ENCODE results near the gene TMED10.

The TMED10 gene

DNA sequence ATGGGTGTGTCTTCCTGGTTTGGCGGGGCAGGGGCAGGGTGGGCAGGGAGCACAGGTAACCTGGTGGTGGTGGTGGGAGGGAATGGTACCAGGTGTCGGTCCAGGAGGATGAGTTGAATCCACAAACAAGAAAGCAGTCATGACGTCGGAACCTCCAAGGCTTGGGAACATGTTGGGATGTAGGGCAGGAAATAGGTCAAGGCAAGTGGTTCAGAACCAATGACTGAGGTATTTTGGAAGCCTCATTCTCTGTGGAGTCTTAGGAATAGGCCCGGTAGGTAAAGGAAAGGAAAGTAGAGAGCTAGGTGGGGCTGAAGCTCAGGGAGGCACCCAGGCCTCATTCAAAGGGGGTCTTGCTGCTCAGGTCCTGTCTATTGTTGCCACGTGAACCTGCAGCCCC, 39.1 kb upstream of the TMED10 start:
- Histone ChIP-seq H3K9me3 (ENCODE audit: insufficient read depth, low read length) (no peaks in the 10 kb centered on the region), H4K20me1 (ENCODE audit: insufficient read depth, low read length) (no peaks in the 10 kb centered on the region), H3K27ac (ENCODE audit: low read length) (no peak overlapping the region), H3K79me2 (ENCODE audit: low read length) (no peaks in the 10 kb centered on the region), H3K9ac (ENCODE audit: low read length) (no peak overlapping the region), H3K4me1 (ENCODE audit: low read length) (no peaks in the 10 kb centered on the region), H2AFZ (ENCODE audit: low read depth, low read length) (no peak overlapping the region), H3K4me2 (ENCODE audit: low read length) (no peak overlapping the region), H3K4me3 (ENCODE audit: low read length) (no peak overlapping the region), H3K36me3 (replicated peaks; ENCODE audit: low read depth, low read length) (no peaks in the 10 kb centered on the region), H3K27me3 (ENCODE audit: low read depth, low read length) (peaks cover 12% of the 10 kb centered on the region; the same call in 1 of the 2 replicates)
- TF ChIP-seq, protein P1, sequence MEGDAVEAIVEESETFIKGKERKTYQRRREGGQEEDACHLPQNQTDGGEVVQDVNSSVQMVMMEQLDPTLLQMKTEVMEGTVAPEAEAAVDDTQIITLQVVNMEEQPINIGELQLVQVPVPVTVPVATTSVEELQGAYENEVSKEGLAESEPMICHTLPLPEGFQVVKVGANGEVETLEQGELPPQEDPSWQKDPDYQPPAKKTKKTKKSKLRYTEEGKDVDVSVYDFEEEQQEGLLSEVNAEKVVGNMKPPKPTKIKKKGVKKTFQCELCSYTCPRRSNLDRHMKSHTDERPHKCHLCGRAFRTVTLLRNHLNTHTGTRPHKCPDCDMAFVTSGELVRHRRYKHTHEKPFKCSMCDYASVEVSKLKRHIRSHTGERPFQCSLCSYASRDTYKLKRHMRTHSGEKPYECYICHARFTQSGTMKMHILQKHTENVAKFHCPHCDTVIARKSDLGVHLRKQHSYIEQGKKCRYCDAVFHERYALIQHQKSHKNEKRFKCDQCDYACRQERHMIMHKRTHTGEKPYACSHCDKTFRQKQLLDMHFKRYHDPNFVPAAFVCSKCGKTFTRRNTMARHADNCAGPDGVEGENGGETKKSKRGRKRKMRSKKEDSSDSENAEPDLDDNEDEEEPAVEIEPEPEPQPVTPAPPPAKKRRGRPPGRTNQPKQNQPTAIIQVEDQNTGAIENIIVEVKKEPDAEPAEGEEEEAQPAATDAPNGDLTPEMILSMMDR (IDR thresholded peaks at IDR 0.05; ENCODE audit: low read depth, low read length), result no peak
- TF ChIP-seq EZH2phosphoT487 (IDR thresholded peaks at IDR 0.05; ENCODE audit: low read depth), result no peak

- H3K27me3 ChIP-seq (ENCODE audit: low read depth, low read length), result peaks cover 12% of the 10 kb centered on the region; the same call in 1 of the 2 replicates
- no peak overlapping the region for H3K4me3 ChIP-seq (ENCODE audit: low read length)
- H3K4me2 ChIP-seq (ENCODE audit: low read length), result no peak overlapping the region
- H3K9ac ChIP-seq (ENCODE audit: low read length), result no peak overlapping the region
- no peaks in the 10 kb centered on the region for H4K20me1 ChIP-seq (ENCODE audit: insufficient read depth, low read length)
- H3K27ac ChIP-seq (ENCODE audit: low read length), result no peak overlapping the region
- TF ChIP-seq, protein P1 (IDR thresholded peaks at IDR 0.05; ENCODE audit: low read depth, low read length), result no peak
- no peak for TF ChIP-seq EZH2phosphoT487 (IDR thresholded peaks at IDR 0.05; ENCODE audit: low read depth)
- no peaks in the 10 kb centered on the region for H3K36me3 ChIP-seq (replicated peaks; ENCODE audit: low read depth, low read length)
- H3K9me3 ChIP-seq (ENCODE audit: insufficient read depth, low read length), result no peaks in the 10 kb centered on the region
- no peak overlapping the region for H2AFZ ChIP-seq (ENCODE audit: low read depth, low read length)
- H3K79me2 ChIP-seq (ENCODE audit: low read length), result no peaks in the 10 kb centered on the region
- no peaks in the 10 kb centered on the region for H3K4me1 ChIP-seq (ENCODE audit: low read length)
Measured at GRCh38 chr14:75214558-75214957, 38.1 kb upstream of the TMED10 start.

GRCh38 chr14:75213172-75213571, 36.8 kb upstream of the TMED10 start:
- Histone ChIP-seq H3K36me3 (replicated peaks; ENCODE audit: low read depth, low read length) (no peaks in the 10 kb centered on the region), H2AFZ (ENCODE audit: low read depth, low read length) (no peak overlapping the region), H3K9me3 (ENCODE audit: insufficient read depth, low read length) (no peaks in the 10 kb centered on the region), H3K4me1 (ENCODE audit: low read length) (no peaks in the 10 kb centered on the region), H3K27ac (ENCODE audit: low read length) (no peak overlapping the region), H3K9ac (ENCODE audit: low read length) (no peak overlapping the region), H3K27me3 (ENCODE audit: low read depth, low read length) (0 out of 2 replicates have a peak, but pooled peaks cover 10% of the 10 kb centered on the region), H4K20me1 (ENCODE audit: insufficient read depth, low read length) (no peaks in the 10 kb centered on the region), H3K4me3 (ENCODE audit: low read length) (no peak overlapping the region), H3K79me2 (ENCODE audit: low read length) (no peaks in the 10 kb centered on the region), H3K4me2 (ENCODE audit: low read length) (no peak overlapping the region)
- TF ChIP-seq EZH2phosphoT487 (IDR thresholded peaks at IDR 0.05; ENCODE audit: low read depth), result no peak
- TF ChIP-seq, protein P1 (IDR thresholded peaks at IDR 0.05; ENCODE audit: low read depth, low read length), result no peak

- Histone ChIP-seq H3K79me2 (ENCODE audit: low read length) (no peaks in the 10 kb centered on the region), H4K20me1 (ENCODE audit: insufficient read depth, low read length) (no peaks in the 10 kb centered on the region), H3K4me2 (ENCODE audit: low read length) (no peak overlapping the region), H3K27ac (ENCODE audit: low read length) (no peak overlapping the region), H3K4me3 (ENCODE audit: low read length) (no peak overlapping the region), H2AFZ (ENCODE audit: low read depth, low read length) (no peak overlapping the region), H3K36me3 (replicated peaks; ENCODE audit: low read depth, low read length) (no peaks in the 10 kb centered on the region), H3K9me3 (ENCODE audit: insufficient read depth, low read length) (no peaks in the 10 kb centered on the region), H3K27me3 (ENCODE audit: low read depth, low read length) (0 out of 2 replicates have a peak, but pooled peaks cover 4% of the 10 kb centered on the region), H3K9ac (ENCODE audit: low read length) (no peak overlapping the region), H3K4me1 (ENCODE audit: low read length) (no peaks in the 10 kb centered on the region)
- TF ChIP-seq EZH2phosphoT487 (IDR thresholded peaks at IDR 0.05; ENCODE audit: low read depth), result no peak
- TF ChIP-seq, protein P1 (IDR thresholded peaks at IDR 0.05; ENCODE audit: low read depth, low read length), result no peak
Measured at GRCh38 chr14:75208843-75209242, 32.4 kb upstream of the TMED10 start.

Data from OCI-LY3 (cell line).